K562 (cell line): ENCODE measurements around the gene LMLN. TPM values are rescaled to one million over a fixed set of nuclear protein-coding genes. Genes with fewer than 3 reads are reported as not detected.
A peak's percentile ranks its signal among the peaks of the same experiment; 100 is the strongest.

ENCODE experiments used
- ATAC-seq: fragments of 200-7000 bp; cut with Tn5 transposase; 3 replicates; pipeline ENCODE4 v1.9.1; 2020; ENCODE audit warnings: moderate library complexity
- BruUV-seq: library from RNA; stranded (reverse); fragments of 400-500 nt; replicated peaks from 2 replicates; lab custom pipeline; 2021; lab: Mats Ljungman, UMichigan
- CTCF ChIA-PET: fragments of 300-600 bp; formaldehyde crosslinking; extraction: SDS; loops from one replicate; lab custom pipeline; 2021; ENCODE audit warnings: low intra/inter-chr PET ratio; lab: Yijun Ruan, JAX
- POLR2A ChIA-PET: fragments of 300-600, 350-650 bp; sonication (Branson Sonifier 250); formaldehyde crosslinking; extraction: SDS; loops from one replicate; lab custom pipeline; 2021; ENCODE audit warnings: antibody characterized with exemption, inconsistent platforms; lab: Yijun Ruan, JAX
- DNase-seq, 4 experiments: peaks; one replicate each; pipeline versions ENCODE4 v3.0.0 to v3.0.0-alpha.2; 2011 to 2018; ENCODE audit warnings: low spot score in 3 of 4, mixed read lengths in 3 of 4; ENCODE audit errors: extremely low read depth in 1 of 4
- FAIRE-seq: peaks from 2 replicates; lab custom pipeline; 2011; peaks lifted over from hg19 to GRCh38; lab: Jason Lieb, UNC
- H2AFZ ChIP-seq: 2 replicates; pipeline ENCODE4 v1.6.0; 2011; ENCODE audit warnings: low read depth, low read length, control low read depth, inconsistent platforms
- H3K27ac ChIP-seq: fragments of 200-600 bp; 3 replicates; pipeline ENCODE4 v1.8.0; 2011; ENCODE audit warnings: low read depth, mild to moderate bottlenecking, control low read depth, inconsistent platforms, low read length, moderate library complexity, mixed read lengths; ENCODE audit errors: extremely low read depth
- H3K27me3 ChIP-seq, 2 experiments: fragments of 300-600 bp in 1 of 2; 2 replicates in 1 of 2; 3 replicates in 1 of 2; pipeline versions ENCODE4 v1.6.0 to v1.8.0; 2011; ENCODE audit warnings: inconsistent platforms in 2 of 2, low read length in 2 of 2, mild to moderate bottlenecking in 1 of 2, mixed read lengths in 1 of 2, moderate library complexity in 1 of 2; ENCODE audit not compliant: control insufficient read depth in 2 of 2, insufficient read depth in 2 of 2
- H3K36me3 ChIP-seq: fragments of 300-600 bp; 3 replicates; pipeline ENCODE4 v1.8.0; 2011; ENCODE audit warnings: mild to moderate bottlenecking, low read length, inconsistent platforms; ENCODE audit not compliant: control insufficient read depth, insufficient read depth
- H3K4me1 ChIP-seq, 2 experiments: fragments of 200-600 bp in 1 of 2; replicated peaks in 1 of 2; 2 replicates in 1 of 2; 3 replicates in 1 of 2; pipeline versions ENCODE4 v1.5.1 to v1.8.0; 2011; ENCODE audit warnings: inconsistent platforms in 2 of 2, low read length in 2 of 2, mild to moderate bottlenecking in 1 of 2, mixed read lengths in 1 of 2, moderate library complexity in 1 of 2; ENCODE audit not compliant: control insufficient read depth in 2 of 2, insufficient read depth in 2 of 2
- H3K4me2 ChIP-seq: 2 replicates; pipeline ENCODE4 v1.6.1; 2011; ENCODE audit warnings: low read length, control low read depth, inconsistent platforms, mixed read lengths; ENCODE audit not compliant: insufficient read depth
- H3K4me3 ChIP-seq: fragments of 200-600 bp; sonication (generic), shearing (Covaris generic); 2 replicates; pipeline ENCODE4 v1.5.1; 2016; ENCODE audit warnings: control low read depth, inconsistent platforms
- H3K79me2 ChIP-seq: fragments of 200-600 bp; 3 replicates; pipeline ENCODE4 v1.8.0; 2011; ENCODE audit warnings: low read length, inconsistent platforms; ENCODE audit not compliant: control insufficient read depth, insufficient read depth
- H3K9ac ChIP-seq, 2 experiments: 2 replicates each; pipeline versions ENCODE4 v1.6.0 to v1.6.1; 2011; ENCODE audit warnings: low read depth in 2 of 2, low read length in 2 of 2, control low read depth in 1 of 2, inconsistent platforms in 1 of 2, mild to moderate bottlenecking in 1 of 2, mixed read lengths in 1 of 2; ENCODE audit not compliant: insufficient read depth in 1 of 2
- H3K9me1 ChIP-seq: one replicate; pipeline ENCODE4 v1.6.0; 2011; ENCODE audit warnings: inconsistent platforms, mild to moderate bottlenecking, low read length, moderate library complexity; ENCODE audit not compliant: control insufficient read depth, insufficient read depth
- H3K9me3 ChIP-seq: replicated peaks from 2 replicates; pipeline ENCODE4 v1.5.1; 2011; ENCODE audit warnings: low read depth, low read length, inconsistent platforms; ENCODE audit not compliant: control insufficient read depth, insufficient read depth
- H4K20me1 ChIP-seq: replicated peaks from 2 replicates; pipeline ENCODE4 v1.6.1; 2011; ENCODE audit warnings: low read length, inconsistent platforms, mixed read lengths; ENCODE audit not compliant: control insufficient read depth, insufficient read depth
- DNMT1 ChIP-seq: fragments of 450-650 bp; IDR thresholded peaks from 2 replicates; pipeline ENCODE4 v1.6.1; 2016; ENCODE audit warnings: antibody characterized with exemption, mild to moderate bottlenecking
- ELF1 ChIP-seq: fragments of 200-800 bp; sonication (Bioruptor generic); IDR thresholded peaks from 2 replicates; pipeline ENCODE4 v1.6.1; 2016; ENCODE audit warnings: missing genetic modification characterization, missing compliant biosample characterization
- MAZ ChIP-seq, 2 experiments: fragments of 450-650 bp in 1 of 2; sonication (generic) in 1 of 2; formaldehyde crosslinking; IDR thresholded peaks in 1 of 2; conservative IDR thresholded peaks in 1 of 2; 2 replicates each; pipeline versions ENCODE4 v1.4.0 to v1.5.0; 2020; ENCODE audit warnings: mild to moderate bottlenecking in 1 of 2, missing genetic modification reagents in 1 of 2
- MTA3 ChIP-seq: fragments of 450-650 bp; formaldehyde crosslinking; IDR thresholded peaks from 2 replicates; pipeline ENCODE4 v1.6.1; 2017; ENCODE audit warnings: mild to moderate bottlenecking, borderline replicate concordance
- NR2C2 ChIP-seq, 2 experiments: fragments of 200-800 bp in 1 of 2; sonication (Bioruptor generic) in 1 of 2; sonication (generic) in 1 of 2; formaldehyde crosslinking in 1 of 2; IDR thresholded peaks; 2 replicates each; pipeline versions ENCODE4 v1.6.1 to v1.8.0; 2016 to 2022; ENCODE audit warnings: mild to moderate bottlenecking in 1 of 2, missing compliant biosample characterization in 1 of 2, missing genetic modification characterization in 1 of 2, missing genetic modification reagents in 1 of 2
- SP2 ChIP-seq: IDR thresholded peaks from 2 replicates; pipeline ENCODE4 v1.6.1; 2011; ENCODE audit warnings: mild to moderate bottlenecking, low read depth, low read length, moderate library complexity; ENCODE audit not compliant: poor library complexity, severe bottlenecking; ENCODE audit errors: extremely low read depth
- TFAM ChIP-seq: fragments of 250-450 bp; sonication (Bioruptor Pico); conservative IDR thresholded peaks from 2 replicates; pipeline ENCODE4 v1.5.0; 2021; ENCODE audit warnings: mild to moderate bottlenecking, moderate library complexity
- ZFP1 ChIP-seq: fragments of 450-650 bp; formaldehyde crosslinking; IDR thresholded peaks from 2 replicates; pipeline ENCODE4 v1.4.0; 2020; ENCODE audit warnings: mild to moderate bottlenecking, mixed read lengths
- ZNF174 ChIP-seq: fragments of 250-450 bp; sonication (Bioruptor Pico); IDR thresholded peaks from 2 replicates; pipeline ENCODE4 v1.4.0; 2020; ENCODE audit warnings: mild to moderate bottlenecking
- WGBS: fragments of 100-300 bp; shearing (Covaris generic); methylation state at CpG from one replicate; pipeline ENCODE4 v1.1.6; 2016; ENCODE audit warnings: low coverage, mixed read lengths; ENCODE audit not compliant: insufficient coverage; ENCODE audit errors: missing lambda C conversion rate; 5-methylcytosine and 5-hydroxymethylcytosine counted together
- in situ Hi-C: fragments of 300-500 bp; cut with MboI; formaldehyde crosslinking; loops from 4 replicates; pipeline ENCODE4 v1.15.0; 2018; ENCODE audit warnings: inconsistent platforms, mixed read lengths
- intact Hi-C: fragments of 100-400 bp; cut with micrococcal nuclease; formaldehyde crosslinking; loops from 2 replicates; pipeline ENCODE4 v1.14.2; 2022
- polyA plus RNA-seq, 8 experiments: library from polyadenylated mRNA; depleted of rRNA in 4 of 8; stranded (reverse) in 5 of 8; unstranded in 3 of 8; fragments of >200 nt; fragmentation: Nextera tagmentation in 2 of 8; fragmentation: Illumina TruSeq in 1 of 8; extraction: Ambion mirVana in 2 of 8; extraction: Trizol in 1 of 8; gene quantifications; 2 replicates each; pipeline versions ENCODE4 v1.2.1 to v1.2.3, GENCODE V29; 2011 to 2014; ENCODE audit warnings: inconsistent platforms in 1 of 8, missing spikeins in 1 of 8
- total RNA-seq, 7 experiments: library from RNA; depleted of rRNA in 6 of 7; stranded (reverse); fragments of >200 nt in 6 of 7; fragmentation: Illumina TruSeq in 2 of 7; extraction: Trizol in 2 of 7; gene quantifications; 2 replicates each; pipeline versions ENCODE4 v1.2.1 to v1.2.3, GENCODE V29; 2011 to 2021; ENCODE audit warnings: low replicate concordance in 1 of 7
- TF ChIP-seq, protein P1 (sequence below): fragments of 250-450 bp; sonication (Bioruptor Pico); IDR thresholded peaks from 2 replicates; pipeline ENCODE4 v1.8.0; 2022; ENCODE audit warnings: inconsistent platforms, mild to moderate bottlenecking, moderate library complexity, borderline replicate concordance
- TF ChIP-seq, protein P2 (sequence below): fragments of 250-450 bp; sonication (Bioruptor Pico); IDR thresholded peaks from 2 replicates; pipeline ENCODE4 v1.4.0; 2020
- TF ChIP-seq, protein P3 (sequence below): fragments of 250-450 bp; sonication (Bioruptor Pico); IDR thresholded peaks from 2 replicates; pipeline ENCODE4 v1.4.0; 2020; ENCODE audit warnings: mild to moderate bottlenecking

LMLN gene
- total and polyA plus RNA-seq, 9 of the 15 experiments (the other 6 are each of a cell fraction or from before 2014, with no cell fraction given): 2.2 to 15.9 (median 6.9) TPM

DNA sequence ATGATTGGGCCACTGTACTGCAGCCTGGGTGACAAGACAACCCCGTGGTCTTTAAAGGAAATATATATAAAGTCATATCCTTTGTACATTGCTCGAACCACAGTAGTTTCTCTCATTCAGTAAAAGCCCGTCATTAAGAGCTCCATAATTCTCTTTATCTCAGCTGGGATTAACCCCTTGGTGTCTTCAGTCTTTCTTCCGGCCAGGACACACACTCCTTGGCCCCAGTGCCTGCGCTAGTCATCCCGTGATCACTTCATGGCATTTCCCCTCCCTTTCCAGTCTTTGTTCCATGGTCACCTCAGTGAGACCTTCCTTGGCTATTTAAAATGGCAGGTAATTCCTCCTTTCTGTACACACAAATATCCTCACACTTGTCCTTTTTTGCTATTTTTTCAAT is 6.7 kb upstream of the LMLN start (continued):
- TF ChIP-seq, protein P1, sequence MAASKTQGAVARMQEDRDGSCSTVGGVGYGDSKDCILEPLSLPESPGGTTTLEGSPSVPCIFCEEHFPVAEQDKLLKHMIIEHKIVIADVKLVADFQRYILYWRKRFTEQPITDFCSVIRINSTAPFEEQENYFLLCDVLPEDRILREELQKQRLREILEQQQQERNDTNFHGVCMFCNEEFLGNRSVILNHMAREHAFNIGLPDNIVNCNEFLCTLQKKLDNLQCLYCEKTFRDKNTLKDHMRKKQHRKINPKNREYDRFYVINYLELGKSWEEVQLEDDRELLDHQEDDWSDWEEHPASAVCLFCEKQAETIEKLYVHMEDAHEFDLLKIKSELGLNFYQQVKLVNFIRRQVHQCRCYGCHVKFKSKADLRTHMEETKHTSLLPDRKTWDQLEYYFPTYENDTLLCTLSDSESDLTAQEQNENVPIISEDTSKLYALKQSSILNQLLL: no peak
- TF ChIP-seq ELF1: no peak
- TF ChIP-seq, all 486 proteins: peak for 3

DNA sequence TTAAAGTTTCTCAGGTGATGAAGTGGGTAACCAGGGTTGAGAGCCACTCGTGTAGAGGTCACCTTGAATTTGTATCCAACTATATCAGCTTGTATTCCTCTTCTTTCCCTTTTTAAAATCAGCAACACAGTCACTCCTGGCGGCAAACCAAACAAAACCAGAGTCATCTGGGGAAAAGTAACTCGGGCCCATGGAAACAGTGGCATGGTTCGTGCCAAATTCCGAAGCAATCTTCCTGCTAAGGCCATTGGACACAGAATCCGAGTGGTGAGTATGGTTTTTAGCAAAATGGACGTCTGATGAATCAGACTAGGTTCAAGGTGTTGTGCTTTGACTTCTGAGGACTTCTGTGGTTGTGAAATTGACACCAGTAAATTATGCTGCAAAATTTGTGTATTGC is 6.1 kb upstream of the LMLN start:
- ATAC-seq (no peak), FAIRE-seq (no peak), DNase-seq (no peak)
- no peak overlapping the region for H3K4me3 ChIP-seq
- peaks cover 66% of the 10 kb centered on the region for H3K79me2 ChIP-seq
- H3K9ac ChIP-seq: peak overlapping the region; percentile 37 to 54; a peak in 2 of 4 replicates
- WGBS: 74% methylated on average over 7 of the region's 7 CpGs
- H3K27me3 ChIP-seq: no peaks in the 10 kb centered on the region
- peak overlapping the region; percentile 59; the same call in 2 of the 3 replicates for H3K27ac ChIP-seq
- no peak overlapping the region for H3K4me2 ChIP-seq
- no peak overlapping the region for H2AFZ ChIP-seq
- CTCF ChIA-PET: no interaction called here
- no peaks in the 10 kb centered on the region for H3K9me3 ChIP-seq
- intact Hi-C loops: loop anchor here (10.0 kb wide), 1 partner anchor 219 kb away; the partner anchor contains the start of gene RUBCN
- H3K4me1 ChIP-seq: peaks cover 28 to 39% of the 10 kb centered on the region in 2 experiments
- H3K9me1 ChIP-seq: no peaks in the 10 kb centered on the region
- in situ Hi-C loops: no loop called here
- H4K20me1 ChIP-seq: peaks cover 17% of the 10 kb centered on the region; the same call in 1 of the 2 replicates
- H3K36me3 ChIP-seq: peaks cover 69% of the 10 kb centered on the region
- POLR2A ChIA-PET: interaction anchor here (1.7 to 1.8 kb wide), 3 partner anchors 10 to 41 kb away, joined by 4 to 10 read pairs (median 7); no protein-coding TSS in a partner anchor
- TSS peak; percentile 3 for BruUV-seq
- TF ChIP-seq MAZ (CRISPR knock-in tag; conservative IDR thresholded peaks at IDR 0.05 in 1 of 2, IDR thresholded peaks at IDR 0.05 in 1 of 2) (no peak), DNMT1 (no peak), ZFP1 (CRISPR knock-in tag) (no peak), SP2 (no peak), NR2C2 (CRISPR knock-in tag; IDR thresholded peaks at IDR 0.05) (no peak), NR2C2 (tag; IDR thresholded peaks at IDR 0.05) (no peak), TFAM (CRISPR knock-in tag) (no peak), ZNF174 (no peak), MTA3 (no peak)
- TF ChIP-seq, protein P2, sequence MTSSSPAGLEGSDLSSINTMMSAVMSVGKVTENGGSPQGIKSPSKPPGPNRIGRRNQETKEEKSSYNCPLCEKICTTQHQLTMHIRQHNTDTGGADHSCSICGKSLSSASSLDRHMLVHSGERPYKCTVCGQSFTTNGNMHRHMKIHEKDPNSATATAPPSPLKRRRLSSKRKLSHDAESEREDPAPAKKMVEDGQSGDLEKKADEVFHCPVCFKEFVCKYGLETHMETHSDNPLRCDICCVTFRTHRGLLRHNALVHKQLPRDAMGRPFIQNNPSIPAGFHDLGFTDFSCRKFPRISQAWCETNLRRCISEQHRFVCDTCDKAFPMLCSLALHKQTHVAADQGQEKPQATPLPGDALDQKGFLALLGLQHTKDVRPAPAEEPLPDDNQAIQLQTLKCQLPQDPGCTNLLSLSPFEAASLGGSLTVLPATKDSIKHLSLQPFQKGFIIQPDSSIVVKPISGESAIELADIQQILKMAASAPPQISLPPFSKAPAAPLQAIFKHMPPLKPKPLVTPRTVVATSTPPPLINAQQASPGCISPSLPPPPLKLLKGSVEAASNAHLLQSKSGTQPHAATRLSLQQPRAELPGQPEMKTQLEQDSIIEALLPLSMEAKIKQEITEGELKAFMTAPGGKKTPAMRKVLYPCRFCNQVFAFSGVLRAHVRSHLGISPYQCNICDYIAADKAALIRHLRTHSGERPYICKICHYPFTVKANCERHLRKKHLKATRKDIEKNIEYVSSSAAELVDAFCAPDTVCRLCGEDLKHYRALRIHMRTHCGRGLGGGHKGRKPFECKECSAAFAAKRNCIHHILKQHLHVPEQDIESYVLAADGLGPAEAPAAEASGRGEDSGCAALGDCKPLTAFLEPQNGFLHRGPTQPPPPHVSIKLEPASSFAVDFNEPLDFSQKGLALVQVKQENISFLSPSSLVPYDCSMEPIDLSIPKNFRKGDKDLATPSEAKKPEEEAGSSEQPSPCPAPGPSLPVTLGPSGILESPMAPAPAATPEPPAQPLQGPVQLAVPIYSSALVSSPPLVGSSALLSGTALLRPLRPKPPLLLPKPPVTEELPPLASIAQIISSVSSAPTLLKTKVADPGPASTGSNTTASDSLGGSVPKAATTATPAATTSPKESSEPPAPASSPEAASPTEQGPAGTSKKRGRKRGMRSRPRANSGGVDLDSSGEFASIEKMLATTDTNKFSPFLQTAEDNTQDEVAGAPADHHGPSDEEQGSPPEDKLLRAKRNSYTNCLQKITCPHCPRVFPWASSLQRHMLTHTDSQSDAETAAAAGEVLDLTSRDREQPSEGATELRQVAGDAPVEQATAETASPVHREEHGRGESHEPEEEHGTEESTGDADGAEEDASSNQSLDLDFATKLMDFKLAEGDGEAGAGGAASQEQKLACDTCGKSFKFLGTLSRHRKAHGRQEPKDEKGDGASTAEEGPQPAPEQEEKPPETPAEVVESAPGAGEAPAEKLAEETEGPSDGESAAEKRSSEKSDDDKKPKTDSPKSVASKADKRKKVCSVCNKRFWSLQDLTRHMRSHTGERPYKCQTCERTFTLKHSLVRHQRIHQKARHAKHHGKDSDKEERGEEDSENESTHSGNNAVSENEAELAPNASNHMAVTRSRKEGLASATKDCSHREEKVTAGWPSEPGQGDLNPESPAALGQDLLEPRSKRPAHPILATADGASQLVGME: no peak
- TF ChIP-seq, protein P3, sequence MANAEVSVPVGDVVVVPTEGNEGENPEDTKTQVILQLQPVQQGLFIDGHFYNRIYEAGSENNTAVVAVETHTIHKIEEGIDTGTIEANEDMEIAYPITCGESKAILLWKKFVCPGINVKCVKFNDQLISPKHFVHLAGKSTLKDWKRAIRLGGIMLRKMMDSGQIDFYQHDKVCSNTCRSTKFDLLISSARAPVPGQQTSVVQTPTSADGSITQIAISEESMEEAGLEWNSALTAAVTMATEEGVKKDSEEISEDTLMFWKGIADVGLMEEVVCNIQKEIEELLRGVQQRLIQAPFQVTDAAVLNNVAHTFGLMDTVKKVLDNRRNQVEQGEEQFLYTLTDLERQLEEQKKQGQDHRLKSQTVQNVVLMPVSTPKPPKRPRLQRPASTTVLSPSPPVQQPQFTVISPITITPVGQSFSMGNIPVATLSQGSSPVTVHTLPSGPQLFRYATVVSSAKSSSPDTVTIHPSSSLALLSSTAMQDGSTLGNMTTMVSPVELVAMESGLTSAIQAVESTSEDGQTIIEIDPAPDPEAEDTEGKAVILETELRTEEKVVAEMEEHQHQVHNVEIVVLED (CRISPR knock-in tag): no peak
